ENCODE data around the gene SLC41A3. TPM values are rescaled to one million over a fixed set of nuclear protein-coding genes. Genes with fewer than 3 reads are reported as not detected.

SLC41A3 gene
- polyA plus RNA-seq, 1 donor = 72.0 TPM

- DNase-seq = no peak
Measured at GRCh38 chr3:126124148-126124868, 40.4 kb upstream of the SLC41A3 start.

- DNase-seq = no peak
Measured at GRCh38 chr3:126121632-126122031, 37.7 kb upstream of the SLC41A3 start.

GRCh38 chr3:126121074-126121473, 37.1 kb upstream of the SLC41A3 start:
- DNase-seq = no peak

- no peak for DNase-seq
Measured at GRCh38 chr3:126119976-126120375, 36.1 kb upstream of the SLC41A3 start.

- no peak for DNase-seq
Measured at GRCh38 chr3:126119008-126119675, 35.2 kb upstream of the SLC41A3 start.

GRCh38 chr3:126118591-126118990, 34.7 kb upstream of the SLC41A3 start:
- DNase-seq = no peak

GRCh38 chr3:126117786-126118185, 33.9 kb upstream of the SLC41A3 start:
- DNase-seq = no peak

- DNase-seq = no peak
Measured at GRCh38 chr3:126117212-126117611, 33.3 kb upstream of the SLC41A3 start.

- no peak for DNase-seq
Measured at GRCh38 chr3:126116526-126116925, 32.6 kb upstream of the SLC41A3 start.

- DNase-seq = no peak
Measured at GRCh38 chr3:126114443-126115386, 30.8 kb upstream of the SLC41A3 start.

- no peak for DNase-seq
Measured at GRCh38 chr3:126113733-126114442, 30.0 kb upstream of the SLC41A3 start.

- DNase-seq = no peak
Measured at GRCh38 chr3:126113238-126113555, 29.3 kb upstream of the SLC41A3 start.

- no peak for DNase-seq
Measured at GRCh38 chr3:126112531-126113237, 28.8 kb upstream of the SLC41A3 start.

- no peak for DNase-seq
Measured at GRCh38 chr3:126111566-126112475, 27.9 kb upstream of the SLC41A3 start.

- no peak for DNase-seq
Measured at GRCh38 chr3:126111126-126111551, 27.2 kb upstream of the SLC41A3 start.

- no peak for DNase-seq
Measured at GRCh38 chr3:126110431-126111125, 26.7 kb upstream of the SLC41A3 start.

GRCh38 chr3:126109880-126110235, 25.9 kb upstream of the SLC41A3 start:
- DNase-seq = no peak

- no peak for DNase-seq
Measured at GRCh38 chr3:126109146-126109879, 25.4 kb upstream of the SLC41A3 start.

GRCh38 chr3:126108676-126109050, 24.7 kb upstream of the SLC41A3 start:
- no peak for DNase-seq

Measured in left kidney (tissue), 2 donors.